ENCODE measurements around the gene VAV1. TPM values are rescaled to one million over a fixed set of nuclear protein-coding genes. Genes with fewer than 3 reads are reported as not detected.
"Not testable (repeated sequence)": the region's sequence is repeated elsewhere in the genome, so short reads cannot be mapped to it uniquely, and the experiment has no call there.

Gene VAV1
- total and polyA plus RNA-seq, 10 of the 15 experiments (the other 5 are each of a cell fraction or from before 2014, with no cell fraction given) = 1.6 to 76.8 (median 40.7) TPM

GRCh38 chr19:6774821-6775707 is 2.6 kb downstream of the VAV1 start:
- H4K20me1 ChIP-seq (ENCODE audit: control insufficient read depth, insufficient read depth) = no peaks in the 10 kb centered on the region
- 62% methylated on average over 11 of the region's 11 CpGs for WGBS (ENCODE audit: insufficient coverage, insufficient replicate concordance, low lambda C conversion rate, missing lambda C conversion rate)
- RAD21 ChIA-PET (ENCODE audit: unreplicated experiment) = interaction anchor here (0.7 to 8.3 kb wide), 5 partner anchors 27 to 403 kb away, joined by 3 to 98 read pairs (median 4); partner anchors contain the start of gene GPR108

GRCh38 chr19:6776045-6776444 is 3.5 kb downstream of the VAV1 start:
- ATAC-seq; CTCF ChIA-PET; H3K4me2 ChIP-seq (ENCODE audit: control insufficient read depth, insufficient read depth); H4K20me1 ChIP-seq (ENCODE audit: control insufficient read depth, insufficient read depth); FAIRE-seq; H3K36me3 ChIP-seq (ENCODE audit: control insufficient read depth in 2 of 2, insufficient read depth in 2 of 2, low read length in 1 of 2); H3K27me3 ChIP-seq (replicated peaks in 1 of 2; ENCODE audit: control insufficient read depth in 2 of 2, insufficient read depth in 2 of 2, low read length in 1 of 2); intact Hi-C loops (cut with micrococcal nuclease; ENCODE audit: unreplicated experiment); H3K27ac ChIP-seq (ENCODE audit: control insufficient read depth, insufficient read depth); RAD21 ChIA-PET (ENCODE audit: unreplicated experiment); DNase-seq (ENCODE audit: low read depth, low spot score); H2AFZ ChIP-seq (ENCODE audit: control insufficient read depth, low read depth, low read length); in situ Hi-C loops (cut with MboI); BruUV-seq (replicated peaks); H3K9ac ChIP-seq (ENCODE audit: control insufficient read depth, insufficient read depth, low read length); H3K4me3 ChIP-seq; H3K9me3 ChIP-seq (replicated peaks; ENCODE audit: control insufficient read depth, insufficient read depth, low read length): not testable (repeated sequence)
- Histone ChIP-seq H3K4me1 (ENCODE audit: control insufficient read depth, insufficient read depth, low read length) (peaks cover 21% of the 10 kb centered on the region), H3K79me2 (ENCODE audit: control insufficient read depth, insufficient read depth, low read length) (peaks cover 69% of the 10 kb centered on the region)
- ChIA-PET SMC1A (ENCODE audit: uncharacterized antibody, unreplicated experiment) (interaction anchor here (4.4 to 5.0 kb wide), 2 partner anchors 24 to 27 kb away, joined by 28 to 36 read pairs; no protein-coding TSS in a partner anchor), POLR2A (interaction anchor here (1.6 kb wide), 1 partner anchor 259 kb away, joined by 4 read pairs; no protein-coding TSS in a partner anchor)

More at GRCh38 chr19:6774821-6775707, 2.6 kb downstream of the VAV1 start:
- H2AFZ ChIP-seq (ENCODE audit: control insufficient read depth, low read depth, low read length) = no peak overlapping the region
- in situ Hi-C loops (cut with MboI) (no loop called here), intact Hi-C loops (cut with micrococcal nuclease; ENCODE audit: unreplicated experiment) (no loop called here)
- no peak for DNase-seq (ENCODE audit: low read depth, low spot score)
- peak overlapping the region; percentile 13; the same call in 1 of the 2 replicates for H3K27ac ChIP-seq (ENCODE audit: control insufficient read depth, insufficient read depth)
- no peaks in the 10 kb centered on the region; the same call in 2 of the 3 replicates for H3K9me3 ChIP-seq (replicated peaks; ENCODE audit: control insufficient read depth, insufficient read depth, low read length)
- FAIRE-seq = no peak
- no peaks in the 10 kb centered on the region for H3K27me3 ChIP-seq (replicated peaks in 1 of 2; ENCODE audit: control insufficient read depth in 2 of 2, insufficient read depth in 2 of 2, low read length in 1 of 2)
- TF ChIP-seq ZSCAN29 (IDR thresholded peaks at IDR 0.05) (no peak), NR2F1 (conservative IDR thresholded peaks at IDR 0.05) (peak; percentile 62), BCL11A (IDR thresholded peaks at IDR 0.05; ENCODE audit: low read depth, low read length) (no peak), SMARCA5 (IDR thresholded peaks at IDR 0.05) (peak; percentile 77; the same call in 1 of the 2 replicates), CBX3 (IDR thresholded peaks at IDR 0.05; ENCODE audit: borderline replicate concordance, low read depth) (no peak), KDM1A (IDR thresholded peaks at IDR 0.05; ENCODE audit: borderline replicate concordance) (0 out of 2 replicates have a peak, but pooled peaks have one; percentile 33), BRCA1 (IDR thresholded peaks at IDR 0.05; ENCODE audit: low read depth, low read length) (no peak), RUNX3 (IDR thresholded peaks at IDR 0.05; ENCODE audit: low read length) (peak; percentile 2; the same call in 1 of the 2 replicates), BHLHE40 (IDR thresholded peaks at IDR 0.05; ENCODE audit: borderline replicate concordance in 1 of 2, low read depth in 2 of 2, low read length in 1 of 2) (peak in 1 of 2 experiments; percentile 62; a peak in 2 of 4 replicates)
- H3K4me1 ChIP-seq (ENCODE audit: control insufficient read depth, insufficient read depth, low read length) = peaks cover 21% of the 10 kb centered on the region
- CTCF ChIA-PET = interaction anchor here (1.2 to 3.1 kb wide), 3 partner anchors 16 to 88 kb away, joined by 3 to 13 read pairs (median 4); no protein-coding TSS in a partner anchor
- no peak overlapping the region; the same call in 1 of the 2 replicates for H3K9ac ChIP-seq (ENCODE audit: control insufficient read depth, insufficient read depth, low read length)
- SMC1A ChIA-PET (ENCODE audit: uncharacterized antibody, unreplicated experiment) = interaction anchor here (1.0 to 5.0 kb wide), 8 partner anchors 9 to 144 kb away, joined by 3 to 36 read pairs (median 3); partner anchors contain the start of gene GPR108
- no peaks in the 10 kb centered on the region for H3K36me3 ChIP-seq (ENCODE audit: control insufficient read depth in 2 of 2, insufficient read depth in 2 of 2, low read length in 1 of 2)
- H3K4me3 ChIP-seq = peak overlapping the region; percentile 96
- no peak for ATAC-seq
- BruUV-seq (replicated peaks) = no TSS peak
- H3K4me2 ChIP-seq (ENCODE audit: control insufficient read depth, insufficient read depth) = peak overlapping the region; percentile 80
- POLR2A ChIA-PET = interaction anchor here (0.6 to 4.3 kb wide), 5 partner anchors 9 to 258 kb away, joined by 3 to 72 read pairs (median 7); no protein-coding TSS in a partner anchor
- H3K79me2 ChIP-seq (ENCODE audit: control insufficient read depth, insufficient read depth, low read length) = peaks cover 62% of the 10 kb centered on the region

All from GM12878 (cell line).